GM19035 (cell line): ENCODE measurements around the gene YPEL1.

Experiments used
- ATAC-seq: cut with Tn5 transposase; IDR thresholded peaks from one replicate; pipeline ENCODE4 v1.9.1; 2021; ENCODE audit not compliant: unreplicated experiment

YPEL1 gene

DNA sequence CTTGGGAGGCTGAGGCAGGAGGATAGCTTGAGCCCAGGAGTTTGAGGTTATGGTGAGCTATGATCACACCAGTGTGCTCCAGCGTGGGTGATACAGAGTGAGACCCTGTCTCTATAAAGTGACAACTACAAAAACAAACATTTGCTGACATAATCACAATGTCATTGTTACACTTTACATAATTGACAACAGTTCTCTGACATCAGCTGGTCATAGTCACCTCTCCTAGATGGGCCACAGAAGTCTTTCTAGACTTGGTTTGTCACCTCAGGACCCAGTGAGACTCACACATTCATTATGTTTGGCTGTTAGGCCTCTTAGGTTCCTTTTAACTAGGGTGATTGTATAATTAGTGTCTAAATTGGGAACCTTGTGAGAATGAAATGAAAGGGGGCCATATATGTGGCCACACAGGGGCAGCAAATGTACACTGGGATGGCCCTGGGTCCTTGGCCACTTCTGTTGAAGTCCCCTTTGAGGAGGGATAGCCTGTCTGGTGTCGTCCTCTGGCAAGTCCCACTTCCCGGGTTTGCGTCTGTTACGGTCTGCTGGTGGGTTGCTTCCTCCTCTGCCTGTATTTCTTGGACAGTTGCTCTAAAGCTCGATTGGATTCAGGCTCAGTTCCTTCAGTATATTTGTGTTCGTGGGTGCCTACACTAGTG lies 75.6 kb downstream of the YPEL1 start:
- no peak for ATAC-seq

DNA sequence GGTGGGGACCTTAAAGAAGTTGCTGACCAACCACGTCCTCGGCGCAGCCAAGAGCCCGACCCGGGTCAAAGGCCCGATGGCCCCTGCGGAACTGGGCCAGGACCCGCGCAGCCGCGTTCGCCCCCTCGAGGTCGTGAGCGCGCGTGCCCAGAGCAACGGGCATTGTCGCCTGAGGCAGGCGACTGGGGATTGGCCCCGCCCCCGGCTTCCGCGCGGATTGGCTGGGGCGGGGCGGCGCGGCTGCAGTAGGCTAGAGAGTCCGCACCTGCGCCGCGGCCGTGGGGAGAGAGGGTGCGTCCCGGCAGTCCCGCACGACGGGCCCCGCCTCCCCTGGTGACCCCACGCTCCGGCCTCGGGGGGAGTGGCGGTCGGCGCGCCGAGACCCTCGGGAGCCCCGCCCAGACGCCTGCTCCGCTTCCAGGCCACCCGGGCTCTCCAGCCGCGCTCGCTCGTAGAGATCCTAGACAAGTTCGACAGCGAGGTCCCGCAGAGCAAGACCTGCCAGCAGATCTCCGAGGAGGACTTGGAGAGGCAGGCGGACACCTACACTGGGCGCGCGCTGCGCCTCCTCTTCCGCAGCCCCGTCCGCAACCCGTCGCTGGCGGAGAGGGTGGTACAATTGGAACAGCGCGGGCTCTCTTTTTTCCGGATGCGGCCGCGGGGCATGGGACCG lies 78.1 kb downstream of the YPEL1 start:
- ATAC-seq: peak; percentile 85

DNA sequence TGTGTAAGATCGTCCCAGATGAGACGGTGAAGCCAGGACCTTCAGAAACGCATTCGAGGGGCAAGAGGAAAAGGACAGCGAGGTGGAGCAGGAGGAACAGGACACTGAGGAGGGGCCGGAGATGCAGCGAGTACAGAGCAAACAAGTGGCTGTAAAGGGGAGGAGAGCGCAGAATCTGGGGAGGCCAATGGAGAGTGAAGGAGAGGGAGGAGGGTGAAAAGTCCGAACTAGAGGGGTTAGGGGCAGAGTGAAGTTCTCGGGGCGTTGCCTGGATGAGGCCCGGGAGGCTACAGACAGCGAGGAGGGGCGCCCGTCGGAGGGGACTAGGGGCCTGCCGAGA lies 78.6 kb downstream of the YPEL1 start:
- ATAC-seq: no peak

DNA sequence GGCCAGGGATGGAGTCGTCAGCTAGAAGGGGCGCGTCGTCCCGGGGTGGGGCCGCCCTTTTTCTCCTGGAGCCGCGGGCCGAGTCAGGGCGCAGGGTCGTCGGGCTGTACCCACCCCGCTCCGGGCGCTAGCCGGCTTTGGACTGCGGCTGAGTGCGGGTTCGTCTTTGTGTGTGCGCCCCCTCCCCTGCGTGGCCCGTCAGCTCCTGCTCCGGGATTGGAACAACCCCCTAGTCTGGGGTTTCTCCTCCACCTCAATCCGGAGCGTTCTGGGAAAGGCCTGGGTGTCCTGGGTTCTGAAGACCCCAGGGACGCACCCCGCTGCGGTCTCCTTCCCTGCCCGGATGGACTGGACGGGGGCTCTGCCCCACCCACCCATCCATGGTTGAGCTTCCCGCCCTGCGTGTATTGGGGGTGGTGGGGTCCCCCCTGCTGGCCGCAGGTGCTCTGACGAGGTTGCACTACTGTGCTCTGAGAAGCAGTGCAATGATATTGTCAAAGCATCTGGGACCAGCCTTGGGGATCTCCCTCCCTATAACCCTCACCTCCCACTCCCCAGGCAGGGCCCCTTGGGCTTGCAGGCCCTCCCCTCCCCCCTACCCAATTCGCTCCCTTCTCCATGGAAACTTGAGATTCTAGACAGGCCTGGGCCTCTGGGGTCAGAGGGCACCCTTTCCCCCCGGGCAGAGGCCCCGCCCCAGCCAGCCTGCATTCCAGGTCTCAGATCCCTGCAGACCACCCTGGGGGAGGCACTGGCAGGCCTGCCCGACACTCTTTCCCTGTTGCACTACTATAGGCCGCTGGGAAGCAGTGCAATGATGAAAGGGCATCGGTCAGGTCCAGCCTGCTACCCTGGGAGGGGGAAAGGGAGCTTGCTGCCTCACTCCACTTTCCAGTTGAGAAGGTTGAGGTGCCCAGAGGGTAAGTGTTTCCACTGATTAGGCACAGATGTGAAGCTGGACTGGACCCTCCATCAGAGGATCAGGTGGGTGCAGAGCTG lies 82.7 kb downstream of the YPEL1 start:
- no peak for ATAC-seq

DNA sequence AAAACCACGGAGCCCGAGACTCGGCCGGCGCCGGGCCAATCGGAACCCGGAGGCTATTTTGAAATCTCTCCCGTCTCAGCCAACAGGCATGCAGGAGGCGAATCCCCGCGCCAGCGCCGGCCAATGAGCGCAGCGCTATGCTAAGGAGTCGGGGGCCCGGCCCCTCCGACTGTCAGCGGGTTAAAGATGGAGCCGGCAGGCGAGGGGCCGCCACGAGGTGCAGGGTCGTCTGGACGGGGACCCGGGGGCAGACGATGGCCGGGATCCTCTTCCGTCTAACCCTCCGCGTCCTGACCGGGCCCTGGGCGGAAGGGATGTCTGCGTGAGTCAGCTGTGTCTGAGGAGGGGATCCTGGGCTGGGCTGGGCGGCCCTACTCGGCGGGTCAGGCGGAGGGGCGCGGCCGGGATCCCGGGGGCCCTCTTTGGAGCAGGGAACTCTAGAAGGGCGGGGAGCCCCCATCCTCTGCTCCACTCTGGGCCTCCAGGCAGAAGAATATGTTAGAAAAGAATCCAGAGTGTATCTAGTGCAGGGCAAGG lies 83.5 kb downstream of the YPEL1 start:
- ATAC-seq: peak; percentile 87

DNA sequence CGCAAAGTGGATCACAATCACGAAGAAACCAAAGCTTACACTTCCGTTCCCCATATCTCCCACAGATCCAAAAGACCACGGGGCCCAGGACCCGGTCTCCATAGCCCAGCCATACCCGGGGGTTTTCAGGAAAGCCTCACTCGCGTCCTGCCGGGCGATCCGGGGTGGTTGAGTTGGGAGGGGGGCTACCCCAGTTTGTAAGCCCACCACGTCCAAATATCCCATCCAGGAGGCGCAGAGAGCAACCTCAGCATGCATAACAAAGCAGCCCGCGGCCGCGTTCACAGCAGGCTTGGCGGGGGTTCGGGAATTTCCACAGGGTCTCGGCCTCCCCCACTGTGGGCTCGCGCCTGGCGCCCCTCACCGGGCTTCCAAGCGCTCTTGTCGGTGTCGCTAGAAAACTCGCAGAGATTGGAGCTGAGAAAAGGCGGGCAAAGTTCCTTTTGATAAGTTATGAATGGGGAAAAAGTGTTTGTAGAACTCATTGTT lies 84.0 kb downstream of the YPEL1 start:
- ATAC-seq: peak; percentile 17

DNA sequence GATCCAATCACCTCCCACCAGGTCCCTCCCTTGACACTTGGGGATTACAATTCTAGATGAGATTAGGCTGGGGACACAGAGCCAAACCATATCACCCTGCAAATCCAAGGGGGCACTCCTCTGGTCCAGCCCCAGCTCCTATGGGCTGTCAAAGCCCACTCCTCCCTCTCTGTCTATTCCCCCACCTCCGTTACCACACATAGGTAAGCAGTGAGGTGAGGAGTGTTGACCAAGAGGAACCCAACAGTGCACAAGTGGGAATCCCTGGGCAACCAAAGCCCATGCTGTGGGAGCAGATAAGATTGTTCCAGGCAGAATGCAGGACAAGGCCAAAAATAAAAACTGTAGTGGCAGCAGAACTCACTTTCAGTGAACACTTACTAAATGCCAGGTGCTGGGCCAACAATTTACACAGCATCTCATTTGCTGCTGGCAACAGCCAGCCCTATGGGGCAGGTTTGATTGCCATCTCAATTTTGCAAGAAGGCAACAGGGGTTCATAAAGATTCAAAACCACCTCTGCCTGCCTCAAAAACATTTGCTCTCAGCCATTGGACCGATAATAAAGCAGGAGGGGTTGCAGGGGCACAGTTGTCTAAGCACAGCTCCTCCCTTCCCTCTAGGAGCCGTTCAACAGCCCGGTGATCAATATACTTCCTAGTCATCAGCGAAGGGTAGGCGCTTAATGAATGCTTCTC lies 84.6 kb downstream of the YPEL1 start:
- ATAC-seq: no peak

DNA sequence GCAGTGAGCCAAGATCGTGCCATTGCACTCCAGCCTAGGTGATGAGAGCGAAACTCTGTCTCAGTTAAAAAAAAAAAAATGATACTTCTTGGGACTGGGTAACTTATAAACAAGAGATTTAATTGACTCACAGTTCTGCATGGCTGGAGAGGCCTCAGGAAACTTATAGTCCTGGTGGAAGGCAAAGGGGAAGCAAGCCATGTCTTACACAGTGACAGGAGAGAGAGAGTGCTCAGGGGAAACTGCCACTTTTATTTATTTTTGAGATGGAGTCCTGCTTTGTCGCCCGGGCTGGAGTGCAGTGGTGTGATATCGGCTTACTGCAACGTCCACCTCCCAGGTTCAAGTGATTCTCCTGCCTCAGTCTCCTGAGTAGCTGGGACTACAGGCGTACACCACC lies 85.3 kb downstream of the YPEL1 start:
- no peak for ATAC-seq
